ENCODE data around the gene ST8SIA4.

Gene ST8SIA4, protein sequence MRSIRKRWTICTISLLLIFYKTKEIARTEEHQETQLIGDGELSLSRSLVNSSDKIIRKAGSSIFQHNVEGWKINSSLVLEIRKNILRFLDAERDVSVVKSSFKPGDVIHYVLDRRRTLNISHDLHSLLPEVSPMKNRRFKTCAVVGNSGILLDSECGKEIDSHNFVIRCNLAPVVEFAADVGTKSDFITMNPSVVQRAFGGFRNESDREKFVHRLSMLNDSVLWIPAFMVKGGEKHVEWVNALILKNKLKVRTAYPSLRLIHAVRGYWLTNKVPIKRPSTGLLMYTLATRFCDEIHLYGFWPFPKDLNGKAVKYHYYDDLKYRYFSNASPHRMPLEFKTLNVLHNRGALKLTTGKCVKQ

GRCh38 chr5:100903039-100903887, at the start of gene ST8SIA4:
TSS of gene ST8SIA4 (minus strand) at chr5:100903282. CDS start at chr5:100902955, 327 bp downstream.
- DNase-seq (ENCODE audit: low spot score) = no peak

GRCh38 chr5:100950985-100951384, 47.9 kb upstream of the ST8SIA4 start:
- no peak for DNase-seq (ENCODE audit: low spot score)

DNA sequence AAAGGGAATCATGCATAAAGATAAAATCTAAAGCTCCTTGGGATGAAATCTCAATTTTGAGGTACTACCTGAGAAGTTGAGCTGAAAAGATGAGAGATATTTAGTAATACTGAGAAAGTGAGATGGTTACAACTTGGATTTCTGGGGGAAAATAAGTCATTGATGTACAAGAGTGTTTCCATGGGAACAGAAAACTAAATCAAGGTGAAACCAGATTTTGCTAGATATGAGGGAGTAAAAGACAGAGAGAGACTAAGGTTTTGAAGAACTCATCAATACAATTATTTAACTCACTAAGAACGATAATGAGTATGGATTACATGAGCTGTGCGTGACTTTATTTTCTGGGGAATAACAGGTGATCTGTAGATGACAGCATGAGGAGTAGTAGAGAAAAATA, 10.2 kb upstream of the ST8SIA4 start:
- no peak for DNase-seq (ENCODE audit: low spot score)

DNA sequence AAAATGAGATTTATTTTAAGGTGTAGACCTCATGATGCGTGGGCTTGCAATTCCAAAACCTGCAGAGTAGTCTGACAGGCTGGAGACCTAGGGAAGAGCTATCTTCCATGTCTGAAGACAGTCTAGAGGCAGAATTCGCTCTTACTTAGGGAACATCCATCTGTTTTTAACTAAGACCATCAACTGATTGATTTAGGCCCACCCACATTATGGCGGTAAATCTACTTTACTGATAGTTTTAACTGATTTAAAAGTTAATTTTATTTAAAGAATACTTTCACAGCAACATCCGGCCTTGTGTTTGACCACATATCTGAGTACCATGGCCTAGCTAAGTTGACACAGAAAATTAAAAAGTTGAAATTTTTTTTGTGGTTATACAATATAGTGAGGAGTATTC, 6.0 kb upstream of the ST8SIA4 start:
- DNase-seq (ENCODE audit: low spot score) = no peak

- no peak for DNase-seq (ENCODE audit: low spot score)
Measured at GRCh38 chr5:100905259-100905914, 2.3 kb upstream of the ST8SIA4 start.

- no peak for DNase-seq (ENCODE audit: low spot score)
Measured at GRCh38 chr5:100904259-100904861, 1.3 kb upstream of the ST8SIA4 start.

GRCh38 chr5:100902440-100903038, 543 bp downstream of the ST8SIA4 start:
- no peak for DNase-seq (ENCODE audit: low spot score)

GRCh38 chr5:100901821-100902341, 1.2 kb downstream of the ST8SIA4 start:
- no peak for DNase-seq (ENCODE audit: low spot score)

GRCh38 chr5:100900796-100901781, 2.0 kb downstream of the ST8SIA4 start:
- no peak for DNase-seq (ENCODE audit: low spot score)

DNA sequence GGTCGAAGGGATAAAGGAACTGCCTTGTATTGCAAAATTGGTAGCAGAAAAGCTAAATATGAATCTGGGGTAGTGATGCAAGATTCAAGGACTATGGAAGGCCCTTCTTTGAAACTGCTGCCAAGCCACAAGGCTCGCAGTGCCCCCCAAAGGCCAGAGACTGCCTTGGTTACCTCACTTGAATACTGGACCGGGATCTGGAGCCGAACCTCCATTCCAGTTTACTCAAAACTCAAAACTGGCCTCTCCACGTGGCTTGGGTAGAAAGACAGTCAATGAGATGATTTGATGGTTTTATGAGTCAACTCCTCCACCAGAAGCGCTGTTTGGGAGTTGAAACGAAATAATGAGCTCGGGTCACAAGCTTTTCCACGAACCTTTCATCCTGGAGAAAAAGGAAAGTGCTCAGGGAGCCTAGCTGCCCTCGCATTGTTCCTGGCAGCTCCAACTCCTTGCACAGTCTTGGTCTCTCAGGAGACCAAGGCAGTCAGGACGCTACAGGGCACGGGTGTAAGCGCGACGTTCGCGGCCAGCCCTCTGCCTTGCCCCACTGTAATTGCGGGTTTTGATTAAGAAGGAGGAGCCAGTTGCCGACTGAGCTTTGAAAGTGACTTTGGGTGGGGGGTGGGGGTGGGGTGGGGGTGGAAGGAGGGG, 2.8 kb downstream of the ST8SIA4 start:
- no peak for DNase-seq (ENCODE audit: low spot score)

- no peak for DNase-seq (ENCODE audit: low spot score)
Measured at GRCh38 chr5:100899675-100900074, 3.4 kb downstream of the ST8SIA4 start.

DNA sequence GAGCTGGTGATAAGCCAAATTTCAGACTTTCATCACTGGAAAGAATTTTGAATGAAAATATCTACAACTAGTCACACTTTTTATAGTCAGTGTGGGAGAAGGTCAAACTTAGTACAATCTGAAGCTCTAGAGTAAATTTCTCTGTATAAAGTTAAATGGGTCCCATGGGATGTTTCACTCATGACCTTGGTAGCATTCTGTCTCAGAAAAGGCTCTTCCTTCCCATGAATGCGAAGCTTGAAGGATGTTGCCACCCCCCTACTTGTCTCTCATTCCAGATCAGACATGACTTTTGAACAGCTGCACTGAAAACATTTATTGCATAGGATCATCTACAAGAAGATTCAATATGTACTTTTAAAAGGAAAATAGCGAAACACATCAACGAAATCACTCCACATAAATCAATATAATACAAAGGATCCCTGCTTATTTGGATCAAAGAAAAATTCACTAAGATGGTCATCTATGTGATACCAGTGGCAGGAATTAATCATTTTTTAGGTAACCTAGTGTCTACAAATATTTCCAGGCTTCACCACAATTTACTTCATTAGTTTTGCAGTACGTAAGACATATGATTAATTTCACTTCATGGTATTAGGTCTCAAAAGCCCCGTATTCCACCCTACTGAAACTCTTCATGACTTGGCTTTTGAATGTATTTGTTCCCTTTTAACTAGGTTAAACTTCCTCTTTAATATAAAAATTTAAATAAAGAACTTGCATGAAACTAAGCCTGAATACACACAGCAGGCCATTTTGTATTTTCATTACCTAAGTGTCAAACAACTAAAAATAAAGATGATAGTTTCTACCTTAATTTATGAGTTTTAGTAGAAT, 4.4 kb downstream of the ST8SIA4 start:
- no peak for DNase-seq (ENCODE audit: low spot score)

- DNase-seq (ENCODE audit: low spot score) = no peak
Measured at GRCh38 chr5:100896054-100896453, 7.0 kb downstream of the ST8SIA4 start.

- no peak for DNase-seq (ENCODE audit: low spot score)
Measured at GRCh38 chr5:100890461-100891008, 12.5 kb downstream of the ST8SIA4 start.

DNA sequence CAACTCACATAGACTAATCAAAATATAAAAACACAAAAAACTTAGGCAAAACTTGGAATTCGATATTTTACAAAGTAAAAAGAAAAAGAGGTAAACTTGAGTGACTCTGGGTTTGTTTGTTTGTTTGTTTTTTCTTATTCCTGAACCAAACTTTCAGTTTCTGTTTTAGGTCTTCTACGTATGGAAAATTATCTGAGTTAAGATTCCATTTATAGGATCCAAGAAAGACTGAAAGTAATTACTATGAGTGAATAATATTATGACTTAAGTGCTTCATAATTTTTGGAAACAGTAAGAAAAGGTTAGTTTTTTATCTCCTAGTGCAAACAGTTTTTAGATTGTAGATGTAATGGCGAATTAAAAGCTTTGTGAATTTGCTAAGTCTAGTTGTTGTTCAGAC, 13.2 kb downstream of the ST8SIA4 start:
- DNase-seq (ENCODE audit: low spot score) = no peak

- no peak for DNase-seq (ENCODE audit: low spot score)
Measured at GRCh38 chr5:100889165-100889743, 13.8 kb downstream of the ST8SIA4 start.

- DNase-seq (ENCODE audit: low spot score) = no peak
Measured at GRCh38 chr5:100877274-100877673, 25.8 kb downstream of the ST8SIA4 start.
